NCI-H82 treated with DMSO at 0.1 percent for 48 hours (cell line): Measurements from ENCODE around the gene STN1.

Source experiments
- DNase-seq: peaks from one replicate; lab custom pipeline; 2025; ENCODE audit not compliant: unreplicated experiment; lab: John Stamatoyannopoulos, UW

The STN1 gene

GRCh38 chr10:103929381-103929921, 11.5 kb upstream of the STN1 start:
- DNase-seq = peak; percentile 89

- no peak for DNase-seq
Observed at GRCh38 chr10:103928784-103929183, 10.8 kb upstream of the STN1 start.

- DNase-seq = peak; percentile 25
Observed at GRCh38 chr10:103926722-103927319, 8.8 kb upstream of the STN1 start.

- no peak for DNase-seq
Observed at GRCh38 chr10:103925591-103925990, 7.6 kb upstream of the STN1 start.

- DNase-seq = no peak
Observed at GRCh38 chr10:103923502-103923901, 5.5 kb upstream of the STN1 start.

GRCh38 chr10:103922659-103923058, 4.7 kb upstream of the STN1 start:
- no peak for DNase-seq

GRCh38 chr10:103921750-103922195, 3.8 kb upstream of the STN1 start:
- DNase-seq = no peak

- no peak for DNase-seq
Observed at GRCh38 chr10:103921248-103921647, 3.3 kb upstream of the STN1 start.

- DNase-seq = no peak
Observed at GRCh38 chr10:103919648-103920025, 1.7 kb upstream of the STN1 start.

GRCh38 chr10:103917302-103918052, 507 bp downstream of the STN1 start:
- DNase-seq = no peak

- no peak for DNase-seq
Observed at GRCh38 chr10:103916876-103917275, 1.1 kb downstream of the STN1 start.

GRCh38 chr10:103916254-103916653, 1.7 kb downstream of the STN1 start:
- DNase-seq = no peak

GRCh38 chr10:103915796-103916195, 2.2 kb downstream of the STN1 start:
- no peak for DNase-seq

GRCh38 chr10:103912759-103913158, 5.2 kb downstream of the STN1 start:
- no peak for DNase-seq

GRCh38 chr10:103911021-103911459, 6.9 kb downstream of the STN1 start:
- no peak for DNase-seq

GRCh38 chr10:103910442-103911012, 7.5 kb downstream of the STN1 start:
- DNase-seq = no peak

- no peak for DNase-seq
Observed at GRCh38 chr10:103905441-103905840, 12.5 kb downstream of the STN1 start.

GRCh38 chr10:103901299-103901698, 16.7 kb downstream of the STN1 start:
- no peak for DNase-seq

- DNase-seq = no peak
Observed at GRCh38 chr10:103899312-103899711, 18.7 kb downstream of the STN1 start.

- no peak for DNase-seq
Observed at GRCh38 chr10:103897241-103897774, 20.7 kb downstream of the STN1 start.

GRCh38 chr10:103896225-103896624, 21.8 kb downstream of the STN1 start:
- DNase-seq = no peak
